OCI-LY1 (cell line): ENCODE results near the gene CGB2.

Experiments
- H2AFZ ChIP-seq: fragments of 200-600 bp; sonication (generic), shearing (Covaris generic); 2 replicates; pipeline ENCODE4 v1.6.0; 2014; ENCODE audit warnings: antibody characterized with exemption, mild to moderate bottlenecking, low read length
- H3F3A ChIP-seq: fragments of 200-600 bp; sonication (generic), shearing (Covaris generic); 2 replicates; pipeline ENCODE4 v1.6.0; 2014; ENCODE audit warnings: mild to moderate bottlenecking, antibody characterized with exemption, low read length, moderate library complexity; ENCODE audit not compliant: insufficient read depth
- H3K27ac ChIP-seq: fragments of 200-600 bp; sonication (generic); 2 replicates; pipeline ENCODE4 v1.5.1; 2014; ENCODE audit warnings: low read length, mixed run types, mild to moderate bottlenecking, low read depth; ENCODE audit not compliant: poor library complexity, severe bottlenecking
- H3K27me3 ChIP-seq: fragments of 200-600 bp; sonication (generic); 2 replicates; pipeline ENCODE4 v1.6.0; 2014; ENCODE audit warnings: antibody characterized with exemption, mild to moderate bottlenecking, low read length, moderate library complexity; ENCODE audit not compliant: insufficient read depth
- H3K36me3 ChIP-seq: fragments of 200-600 bp; sonication (generic); 2 replicates; pipeline ENCODE4 v1.6.1; 2014; ENCODE audit warnings: mild to moderate bottlenecking, antibody characterized with exemption, low read length, moderate library complexity, mixed read lengths; ENCODE audit not compliant: insufficient read depth
- H3K4me1 ChIP-seq: fragments of 200-600 bp; sonication (generic); 2 replicates; pipeline ENCODE4 v1.5.1; 2014; ENCODE audit warnings: mild to moderate bottlenecking, low read length, moderate library complexity; ENCODE audit not compliant: insufficient read depth, severe bottlenecking
- H3K4me2 ChIP-seq: fragments of 200-600 bp; sonication (generic), shearing (Covaris generic); 2 replicates; pipeline ENCODE4 v1.6.1; 2014; ENCODE audit warnings: low read length
- H3K4me3 ChIP-seq: fragments of 200-600 bp; sonication (generic); 2 replicates; pipeline ENCODE4 v1.5.1; 2014; ENCODE audit warnings: low read length, low read depth, mild to moderate bottlenecking, mixed read lengths; ENCODE audit not compliant: poor library complexity, severe bottlenecking
- H3K79me2 ChIP-seq: fragments of 200-600 bp; shearing (Covaris generic); 2 replicates; pipeline ENCODE4 v1.6.1; 2016; ENCODE audit warnings: mixed run types, low read length, mixed read lengths; ENCODE audit not compliant: insufficient read depth
- H3K9ac ChIP-seq: fragments of 200-600 bp; sonication (generic), shearing (Covaris generic); 2 replicates; pipeline ENCODE4 v1.6.1; 2014; ENCODE audit warnings: mild to moderate bottlenecking, low read length, mixed read lengths
- H3K9me2 ChIP-seq: fragments of 200-600 bp; sonication (generic), shearing (Covaris generic); 2 replicates; pipeline ENCODE4 v1.6.1; 2014; ENCODE audit warnings: low read depth, mild to moderate bottlenecking, low read length, mixed read lengths
- H3K9me3 ChIP-seq: fragments of 200-600 bp; shearing (Covaris generic); 2 replicates; pipeline ENCODE4 v1.6.1; 2014; ENCODE audit warnings: low read length, mixed read lengths
- H4K20me1 ChIP-seq: fragments of 200-600 bp; sonication (generic), shearing (Covaris generic); 2 replicates; pipeline ENCODE4 v1.6.0; 2016; ENCODE audit warnings: mild to moderate bottlenecking, low read length; ENCODE audit not compliant: insufficient read depth
- EZH2 ChIP-seq: fragments of 200-600 bp; sonication (generic), shearing (Covaris generic); IDR thresholded peaks from 2 replicates; pipeline ENCODE4 v1.8.0; 2017; ENCODE audit warnings: borderline replicate concordance, mixed run types, mild to moderate bottlenecking, antibody characterized with exemption, low read length, moderate library complexity, mixed read lengths
- TF ChIP-seq, protein P1 (sequence below): fragments of 200-600 bp; sonication (generic), shearing (Covaris generic); IDR thresholded peaks from 2 replicates; pipeline ENCODE4 v1.5.1; 2017; ENCODE audit warnings: mild to moderate bottlenecking, antibody characterized with exemption, low read length, moderate library complexity, mixed read lengths

The CGB2 gene

DNA sequence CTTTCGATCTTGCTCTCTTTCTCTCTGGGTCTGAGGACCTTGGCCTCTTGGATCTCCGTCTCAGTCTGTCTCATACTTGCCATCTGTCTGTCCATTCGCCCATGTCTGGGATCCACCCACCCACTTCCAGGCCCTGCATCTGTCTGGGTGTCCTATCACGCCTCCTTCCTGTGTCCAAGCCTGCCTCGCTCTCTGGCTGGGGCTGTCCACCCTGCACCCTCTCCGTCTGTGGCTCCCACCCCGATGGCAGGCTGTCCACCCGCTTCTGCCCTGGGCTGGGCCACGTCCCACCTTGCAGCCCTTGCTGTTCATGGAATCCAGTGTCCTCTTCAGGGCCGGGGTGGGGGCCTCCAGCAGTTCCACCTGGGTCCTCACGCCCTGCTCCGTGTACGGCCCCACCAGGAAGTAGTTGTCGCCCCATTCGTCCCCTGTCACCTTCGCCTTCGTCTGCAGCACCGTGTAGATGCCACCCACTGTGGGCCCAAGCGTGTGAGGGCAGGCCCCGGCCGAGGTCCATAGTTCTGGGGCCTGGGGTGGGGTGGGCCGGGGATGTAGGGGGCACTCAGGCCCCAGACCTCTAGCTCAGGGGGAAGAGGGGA lies 40.6 kb upstream of the CGB2 start:
- Histone ChIP-seq H3K4me3 (no peak overlapping the region), H3K9ac (peak overlapping the region; percentile 93; the same call in 1 of the 2 replicates), H3K27me3 (no peaks in the 10 kb centered on the region), H2AFZ (no peak overlapping the region), H3K79me2 (peaks cover 26% of the 10 kb centered on the region), H3K4me1 (peaks cover 37% of the 10 kb centered on the region), H3F3A (no peaks in the 10 kb centered on the region), H3K36me3 (peaks cover 17% of the 10 kb centered on the region; the same call in 1 of the 2 replicates), H3K9me2 (no peaks in the 10 kb centered on the region), H4K20me1 (no peaks in the 10 kb centered on the region), H3K9me3 (no peaks in the 10 kb centered on the region), H3K4me2 (no peak overlapping the region; the same call in 1 of the 2 replicates), H3K27ac (no peak overlapping the region)
- TF ChIP-seq, protein P1, sequence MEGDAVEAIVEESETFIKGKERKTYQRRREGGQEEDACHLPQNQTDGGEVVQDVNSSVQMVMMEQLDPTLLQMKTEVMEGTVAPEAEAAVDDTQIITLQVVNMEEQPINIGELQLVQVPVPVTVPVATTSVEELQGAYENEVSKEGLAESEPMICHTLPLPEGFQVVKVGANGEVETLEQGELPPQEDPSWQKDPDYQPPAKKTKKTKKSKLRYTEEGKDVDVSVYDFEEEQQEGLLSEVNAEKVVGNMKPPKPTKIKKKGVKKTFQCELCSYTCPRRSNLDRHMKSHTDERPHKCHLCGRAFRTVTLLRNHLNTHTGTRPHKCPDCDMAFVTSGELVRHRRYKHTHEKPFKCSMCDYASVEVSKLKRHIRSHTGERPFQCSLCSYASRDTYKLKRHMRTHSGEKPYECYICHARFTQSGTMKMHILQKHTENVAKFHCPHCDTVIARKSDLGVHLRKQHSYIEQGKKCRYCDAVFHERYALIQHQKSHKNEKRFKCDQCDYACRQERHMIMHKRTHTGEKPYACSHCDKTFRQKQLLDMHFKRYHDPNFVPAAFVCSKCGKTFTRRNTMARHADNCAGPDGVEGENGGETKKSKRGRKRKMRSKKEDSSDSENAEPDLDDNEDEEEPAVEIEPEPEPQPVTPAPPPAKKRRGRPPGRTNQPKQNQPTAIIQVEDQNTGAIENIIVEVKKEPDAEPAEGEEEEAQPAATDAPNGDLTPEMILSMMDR: no peak

DNA sequence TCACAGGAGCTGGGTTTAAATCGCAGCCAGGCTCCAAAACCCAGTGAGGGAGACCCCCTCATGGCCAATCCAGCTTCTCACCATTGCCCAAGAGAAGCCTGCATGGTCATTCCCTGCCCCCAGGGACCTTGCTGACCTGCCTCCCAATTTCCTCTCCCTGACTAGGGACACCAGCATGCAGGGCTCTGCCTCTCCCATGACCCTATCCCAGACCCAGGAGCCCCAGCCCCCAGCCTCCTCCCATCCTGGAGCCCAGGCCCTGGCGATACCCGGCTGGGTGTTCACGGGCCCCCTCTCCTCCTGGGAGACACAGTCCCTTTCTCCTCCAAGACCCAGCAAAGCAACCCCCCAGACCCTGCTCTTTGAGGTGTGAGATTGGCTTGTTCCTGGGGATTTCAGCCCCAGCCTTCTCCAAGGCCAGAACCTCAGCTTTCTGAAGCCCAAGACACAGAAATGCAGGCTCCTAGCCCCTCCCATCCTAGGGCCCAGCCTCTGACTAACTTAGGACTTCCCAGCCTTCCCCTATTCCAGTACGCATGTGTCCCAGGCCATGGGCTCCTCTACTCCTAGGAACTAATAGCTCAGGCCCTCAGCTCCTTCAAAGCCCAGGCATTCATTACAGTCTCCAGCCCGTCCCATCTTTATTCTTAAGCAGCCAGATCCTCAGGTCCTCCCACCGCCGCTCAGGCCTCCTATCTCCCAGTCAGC lies 39.7 kb upstream of the CGB2 start:
- Histone ChIP-seq H3K9me3 (no peaks in the 10 kb centered on the region), H3K27ac (no peak overlapping the region), H2AFZ (no peak overlapping the region), H3K9ac (peak overlapping the region; percentile 93), H4K20me1 (no peaks in the 10 kb centered on the region), H3K9me2 (no peaks in the 10 kb centered on the region), H3K4me3 (peak overlapping the region; percentile 99), H3K4me1 (peaks cover 34% of the 10 kb centered on the region), H3K79me2 (peaks cover 27% of the 10 kb centered on the region), H3K27me3 (no peaks in the 10 kb centered on the region), H3F3A (no peaks in the 10 kb centered on the region), H3K4me2 (peak overlapping the region; percentile 88), H3K36me3 (peaks cover 14% of the 10 kb centered on the region; the same call in 1 of the 2 replicates)
- no peak for TF ChIP-seq EZH2
- TF ChIP-seq, protein P1: no peak

DNA sequence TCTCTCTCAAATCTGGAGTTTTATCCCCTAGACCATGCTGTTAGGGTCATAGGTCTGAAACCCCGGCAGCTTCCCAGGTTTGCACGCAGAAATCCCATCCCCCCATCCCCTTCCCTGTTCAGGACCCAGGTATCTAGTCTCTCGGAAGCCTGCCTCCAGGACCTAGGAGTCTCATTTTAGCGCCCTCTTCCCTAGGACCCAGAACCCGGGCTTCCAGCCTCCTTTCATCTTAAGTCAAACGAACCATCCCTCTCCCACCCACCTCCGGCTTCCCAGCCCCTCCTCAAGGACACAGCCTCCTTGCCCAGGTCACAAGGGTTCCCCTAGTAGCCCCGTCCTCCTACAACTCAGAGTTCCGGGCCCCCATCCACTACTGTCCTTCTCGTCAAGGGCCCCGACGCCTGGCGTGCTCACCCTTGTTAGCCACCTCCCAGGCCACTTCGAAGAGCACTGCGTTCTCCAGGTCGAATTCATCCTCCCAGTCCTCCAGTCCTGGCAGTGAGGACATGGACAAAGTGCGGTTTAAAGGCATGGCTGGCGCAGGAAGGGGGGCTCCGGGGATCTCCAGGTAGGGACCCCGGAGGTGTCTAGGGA lies 39.0 kb upstream of the CGB2 start:
- Histone ChIP-seq H3F3A (no peaks in the 10 kb centered on the region), H3K9me2 (no peaks in the 10 kb centered on the region), H3K4me1 (peaks cover 27% of the 10 kb centered on the region), H3K36me3 (peaks cover 11% of the 10 kb centered on the region; the same call in 1 of the 2 replicates), H3K27me3 (no peaks in the 10 kb centered on the region), H2AFZ (no peak overlapping the region), H3K4me3 (peak overlapping the region; percentile 99), H4K20me1 (no peaks in the 10 kb centered on the region), H3K4me2 (peak overlapping the region; percentile 88), H3K79me2 (peaks cover 27% of the 10 kb centered on the region), H3K27ac (peak overlapping the region; percentile 37), H3K9ac (peak overlapping the region; percentile 93), H3K9me3 (no peaks in the 10 kb centered on the region)
- no peak for TF ChIP-seq EZH2
- TF ChIP-seq, protein P1: no peak
